Prostate gland (tissue), 2 donors: Measurements from ENCODE around the gene EARS2.

Experiments
- POLR2A ChIP-seq: fragments of 450-650 bp; IDR thresholded peaks from one replicate; pipeline ENCODE4 v1.6.1; 2016; ENCODE audit warnings: antibody characterized with exemption, mild to moderate bottlenecking
- TF ChIP-seq, protein P1 (sequence below), 4 experiments: fragments of 200-600 bp in 2 of 4; fragments of 450-650 bp in 2 of 4; sonication (generic) in 2 of 4; IDR thresholded peaks; 1 replicate in 3 of 4; 2 replicates in 1 of 4; pipeline ENCODE4 v1.5.1; 2016 to 2019; ENCODE audit warnings: antibody characterized with exemption in 4 of 4, mild to moderate bottlenecking in 2 of 4, moderate library complexity in 2 of 4

DNA sequence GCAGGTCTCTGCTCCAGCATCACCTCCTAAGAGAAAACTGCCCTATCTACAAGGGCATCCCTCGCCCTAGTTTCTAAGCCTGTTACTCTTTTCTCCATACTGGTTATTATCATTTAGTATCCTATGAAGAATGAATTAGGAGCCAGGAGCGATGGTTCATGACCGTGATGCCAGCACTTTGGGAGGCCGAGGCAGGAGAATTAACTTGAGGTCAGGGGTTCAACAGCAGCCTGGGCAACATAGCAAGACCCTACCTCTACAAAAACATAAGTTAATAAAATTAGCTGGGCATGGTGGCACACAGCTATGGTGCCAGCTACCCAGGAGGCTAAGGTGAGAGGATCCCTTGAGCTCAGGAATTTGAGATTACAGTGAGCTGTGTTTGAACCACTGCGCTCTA lies 7.2 kb downstream of the EARS2 start:
- no peak for TF ChIP-seq POLR2A
- TF ChIP-seq, protein P1, sequence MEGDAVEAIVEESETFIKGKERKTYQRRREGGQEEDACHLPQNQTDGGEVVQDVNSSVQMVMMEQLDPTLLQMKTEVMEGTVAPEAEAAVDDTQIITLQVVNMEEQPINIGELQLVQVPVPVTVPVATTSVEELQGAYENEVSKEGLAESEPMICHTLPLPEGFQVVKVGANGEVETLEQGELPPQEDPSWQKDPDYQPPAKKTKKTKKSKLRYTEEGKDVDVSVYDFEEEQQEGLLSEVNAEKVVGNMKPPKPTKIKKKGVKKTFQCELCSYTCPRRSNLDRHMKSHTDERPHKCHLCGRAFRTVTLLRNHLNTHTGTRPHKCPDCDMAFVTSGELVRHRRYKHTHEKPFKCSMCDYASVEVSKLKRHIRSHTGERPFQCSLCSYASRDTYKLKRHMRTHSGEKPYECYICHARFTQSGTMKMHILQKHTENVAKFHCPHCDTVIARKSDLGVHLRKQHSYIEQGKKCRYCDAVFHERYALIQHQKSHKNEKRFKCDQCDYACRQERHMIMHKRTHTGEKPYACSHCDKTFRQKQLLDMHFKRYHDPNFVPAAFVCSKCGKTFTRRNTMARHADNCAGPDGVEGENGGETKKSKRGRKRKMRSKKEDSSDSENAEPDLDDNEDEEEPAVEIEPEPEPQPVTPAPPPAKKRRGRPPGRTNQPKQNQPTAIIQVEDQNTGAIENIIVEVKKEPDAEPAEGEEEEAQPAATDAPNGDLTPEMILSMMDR (IDR thresholded peaks at IDR 0.05) = no peak
